ENCODE results near the gene GAPDH.

Gene GAPDH

GRCh38 chr12:6530576-6531260 lies 3.6 kb upstream of the GAPDH start:
- DNase-seq: no peak

- DNase-seq: peak; percentile 53
Observed at GRCh38 chr12:6532051-6532926, 2.0 kb upstream of the GAPDH start.

- peak; percentile 50 for DNase-seq
Observed at GRCh38 chr12:6532927-6533652, 1.2 kb upstream of the GAPDH start.

- no peak for DNase-seq
Observed at GRCh38 chr12:6533653-6533922, 729 bp upstream of the GAPDH start.

- DNase-seq: no peak
Observed at GRCh38 chr12:6534695-6534944, 303 bp downstream of the GAPDH start.

- DNase-seq: peak; percentile 21
Observed at GRCh38 chr12:6534945-6535696, 804 bp downstream of the GAPDH start.

GRCh38 chr12:6535697-6535946 lies 1.3 kb downstream of the GAPDH start:
- DNase-seq: no peak

GRCh38 chr12:6535960-6536847 lies 1.9 kb downstream of the GAPDH start:
- no peak for DNase-seq

GRCh38 chr12:6536894-6537579 lies 2.7 kb downstream of the GAPDH start:
- DNase-seq: no peak

- peak; percentile 45 for DNase-seq
Observed at GRCh38 chr12:6537580-6538419, 3.5 kb downstream of the GAPDH start.

- no peak for DNase-seq
Observed at GRCh38 chr12:6538420-6539313, 4.3 kb downstream of the GAPDH start.

GRCh38 chr12:6539314-6539682 lies 5.0 kb downstream of the GAPDH start:
- DNase-seq: no peak

GRCh38 chr12:6539707-6540134 lies 5.4 kb downstream of the GAPDH start:
- peak; percentile 6 for DNase-seq

GRCh38 chr12:6540181-6540877 lies 6.0 kb downstream of the GAPDH start:
- DNase-seq: peak; percentile 86

- DNase-seq: no peak
Observed at GRCh38 chr12:6541371-6542165, 7.3 kb downstream of the GAPDH start.

GRCh38 chr12:6542209-6543009 lies 8.1 kb downstream of the GAPDH start:
- DNase-seq: peak; percentile 41

- DNase-seq: no peak
Observed at GRCh38 chr12:6546016-6546415, 11.7 kb downstream of the GAPDH start.

GRCh38 chr12:6547566-6547965 lies 13.2 kb downstream of the GAPDH start:
- no peak for DNase-seq
